Measurements from ENCODE around the gene RASGRP2. TPM values are rescaled to one million over a fixed set of nuclear protein-coding genes. Genes with fewer than 3 reads are reported as not detected.
A peak's percentile ranks its signal among the peaks of the same experiment; 100 is the strongest.

RASGRP2 gene
- total and polyA plus RNA-seq, 9 donors = 2.1 to 18.9 (median 7.6) TPM

- Histone ChIP-seq H3K27ac (no peak overlapping the region), H3K9me3 (no peaks in the 10 kb centered on the region), H3K36me3 (no peaks in the 10 kb centered on the region), H3K4me3 (no peak overlapping the region), H3K4me1 (ENCODE audit: insufficient read depth) (peaks cover 14% of the 10 kb centered on the region), H3K27me3 (no peaks in the 10 kb centered on the region)
- TF ChIP-seq POLR2A (IDR thresholded peaks at IDR 0.05) (no peak), CTCF (IDR thresholded peaks at IDR 0.05) (no peak), EP300 (IDR thresholded peaks at IDR 0.05) (no peak)
- no peak for DNase-seq
- 85 to 88% (median 85%) methylated on average over 15 of the region's 15 CpGs for WGBS, 3 donors
- intact Hi-C loops (cut with DNase I) = no loop called here
Observed at GRCh38 chr11:64758330-64759079, 14.6 kb upstream of the RASGRP2 start.

GRCh38 chr11:64757549-64758329 is 13.8 kb upstream of the RASGRP2 start:
- intact Hi-C loops (cut with DNase I) = no loop called here
- H3K4me3 ChIP-seq = no peak overlapping the region
- DNase-seq = peak in 1 of 5 donors; percentile 17
- 80 to 86% (median 82%) methylated on average over 18 to 19 of the region's 19 CpGs for WGBS, 3 donors
- H3K27ac ChIP-seq = no peak overlapping the region
- H3K36me3 ChIP-seq = no peaks in the 10 kb centered on the region
- TF ChIP-seq CTCF (IDR thresholded peaks at IDR 0.05) = no peak
- no peak for TF ChIP-seq EP300 (IDR thresholded peaks at IDR 0.05)
- TF ChIP-seq POLR2A (IDR thresholded peaks at IDR 0.05) = no peak
- peaks cover 14% of the 10 kb centered on the region for H3K4me1 ChIP-seq (ENCODE audit: insufficient read depth)
- H3K27me3 ChIP-seq = no peaks in the 10 kb centered on the region
- no peaks in the 10 kb centered on the region for H3K9me3 ChIP-seq

DNA sequence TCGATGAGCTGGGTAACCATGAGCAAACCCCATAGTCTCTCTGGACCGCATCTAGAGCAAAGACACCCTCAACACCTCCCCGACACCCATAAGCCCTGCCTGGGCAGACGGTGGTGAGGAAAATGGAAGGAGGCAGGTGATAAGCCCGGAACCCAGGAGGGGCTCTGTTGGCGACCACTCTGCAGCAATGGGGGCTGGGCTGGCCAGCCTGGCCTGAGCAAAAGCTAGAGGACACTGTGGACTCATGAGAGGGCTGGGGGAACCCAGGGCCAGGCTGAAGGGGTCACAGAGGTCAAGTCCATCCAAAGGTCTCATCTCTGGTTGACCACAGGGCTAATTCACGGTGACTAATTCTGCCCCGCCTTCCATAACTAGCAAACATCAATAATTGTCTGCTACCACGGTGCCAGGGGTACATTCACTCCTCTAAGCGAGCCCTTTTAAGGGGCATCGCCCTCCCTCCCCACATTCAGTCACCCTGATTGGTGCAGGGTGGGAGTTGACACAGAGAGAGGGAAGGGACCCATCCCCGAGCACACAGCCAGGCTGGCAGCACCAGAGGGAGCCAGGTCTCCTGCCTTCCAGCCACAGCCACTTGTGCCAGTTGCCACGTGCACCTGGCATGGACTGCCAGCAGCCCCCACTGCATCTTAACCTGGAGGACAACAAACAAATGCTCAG is 11.9 kb upstream of the RASGRP2 start:
- TF ChIP-seq POLR2A (IDR thresholded peaks at IDR 0.05) (no peak), CTCF (IDR thresholded peaks at IDR 0.05) (no peak)
- intact Hi-C loops (cut with DNase I) = no loop called here
- H3K36me3 ChIP-seq = no peaks in the 10 kb centered on the region
- no peaks in the 10 kb centered on the region for H3K9me3 ChIP-seq
- DNase-seq = peak in 1 of 5 donors; percentile 2
- WGBS, 3 donors = 87 to 89% (median 89%) methylated on average over 13 of the region's 13 CpGs
- no peaks in the 10 kb centered on the region for H3K27me3 ChIP-seq
- peaks cover 12% of the 10 kb centered on the region for H3K4me1 ChIP-seq (ENCODE audit: insufficient read depth)
- no peak overlapping the region for H3K4me3 ChIP-seq
- H3K27ac ChIP-seq = no peak overlapping the region

DNA sequence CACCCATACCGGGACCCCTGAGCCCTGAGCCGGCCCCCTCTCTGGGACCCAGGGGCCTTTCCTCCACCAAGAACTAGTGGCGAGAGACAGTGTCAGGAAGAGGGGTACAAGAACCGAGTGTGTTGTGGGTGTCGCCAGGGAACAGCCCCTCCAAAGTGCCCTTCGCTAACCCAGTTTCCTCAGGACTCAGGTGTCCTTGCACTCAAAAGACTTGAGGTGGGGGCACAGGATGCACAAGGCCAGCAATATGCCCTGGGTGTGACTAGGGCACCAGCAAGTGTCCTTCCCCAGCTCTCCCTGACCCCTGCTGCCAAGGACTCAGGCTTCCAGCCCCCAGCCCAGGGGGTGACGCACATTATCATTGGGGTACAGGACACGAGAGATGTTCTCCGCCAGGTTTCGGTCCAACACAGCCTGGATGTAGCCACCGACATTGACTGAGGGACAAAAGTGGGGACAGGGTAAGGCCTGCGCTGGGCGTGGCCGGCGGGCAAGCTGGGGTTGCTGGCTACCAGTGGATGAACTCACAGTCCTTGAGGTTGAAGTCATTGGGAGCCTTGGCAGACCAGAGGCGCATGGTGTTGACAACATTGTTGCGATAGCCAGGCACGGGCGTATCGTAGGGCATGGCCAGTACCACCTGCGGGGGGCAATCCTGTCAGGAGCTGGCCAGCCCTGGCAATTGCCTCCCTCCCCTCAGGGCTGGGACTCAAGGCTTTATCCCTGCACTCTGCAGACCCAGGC is 11.1 kb upstream of the RASGRP2 start:
- Histone ChIP-seq H3K27ac (no peak overlapping the region), H3K9me3 (no peaks in the 10 kb centered on the region), H3K4me1 (ENCODE audit: insufficient read depth) (peaks cover 7% of the 10 kb centered on the region), H3K36me3 (no peaks in the 10 kb centered on the region), H3K4me3 (no peak overlapping the region), H3K27me3 (no peaks in the 10 kb centered on the region)
- peak in 1 of 5 donors; percentile 13 for DNase-seq
- intact Hi-C loops (cut with DNase I) = no loop called here
- no peak for TF ChIP-seq EP300 (IDR thresholded peaks at IDR 0.05)
- no peak for TF ChIP-seq POLR2A (IDR thresholded peaks at IDR 0.05)
- no peak for TF ChIP-seq CTCF (IDR thresholded peaks at IDR 0.05)
- 91 to 94% (median 94%) methylated on average over 21 of the region's 21 CpGs for WGBS, 3 donors
